Measurements from ENCODE around the gene WNT1. TPM values are rescaled to one million over a fixed set of nuclear protein-coding genes. Genes with fewer than 3 reads are reported as not detected.

The WNT1 gene
- not detected in 2 replicates for total RNA-seq
- not detected in 2 replicates for polyA plus RNA-seq
- polyA plus RNA-seq (2012): not detected in 2 replicates
- polyA minus RNA-seq (ENCODE audit: low replicate concordance): not detected in 2 replicates

- DNase-seq (ENCODE audit: low read depth in 2 of 2): no peak
- peaks cover 70% of the 10 kb centered on the region for H3K27me3 ChIP-seq (ENCODE audit: control insufficient read depth, insufficient read depth, low read length)
- no peaks in the 10 kb centered on the region for H3K79me2 ChIP-seq (ENCODE audit: control insufficient read depth, insufficient read depth, low read length)
- H4K20me1 ChIP-seq (ENCODE audit: control insufficient read depth, extremely low read depth, insufficient read depth, low read length): no peaks in the 10 kb centered on the region
- H3K27ac ChIP-seq (ENCODE audit: insufficient read depth, low read length): no peak within 1 kb of the TSS
- H2AFZ ChIP-seq (ENCODE audit: low read length): no peak within 1 kb of the TSS
- no peaks in the 10 kb centered on the region for H3K36me3 ChIP-seq (ENCODE audit: control insufficient read depth, insufficient read depth, low read length)
- no peaks in the 10 kb centered on the region for H3K9me3 ChIP-seq (ENCODE audit: control insufficient read depth, insufficient read depth, low read depth, low read length)
- H3K9ac ChIP-seq (ENCODE audit: insufficient read depth, low read length): no peak within 1 kb of the TSS
- peaks cover 2% of the 10 kb centered on the region for H3K4me1 ChIP-seq (ENCODE audit: control insufficient read depth, extremely low read depth, insufficient read depth, low read length)
- TF ChIP-seq EZH2 (IDR thresholded peaks at IDR 0.05; ENCODE audit: low read length, missing control alignments) (peak; percentile 100), CTCF (conservative IDR thresholded peaks at IDR 0.05 in 1 of 2, IDR thresholded peaks at IDR 0.05 in 1 of 2; ENCODE audit: low read depth in 1 of 2, low read length in 2 of 2) (no peak)
- peak within 1 kb of the TSS in 1 of 4 experiments; percentile 4 for H3K4me3 ChIP-seq (replicated peaks in 1 of 4; ENCODE audit: control extremely low read depth in 1 of 4, insufficient read depth in 1 of 4, low read depth in 3 of 4, low read length in 4 of 4)
- no peak within 1 kb of the TSS for H3K4me2 ChIP-seq (ENCODE audit: extremely low read depth, insufficient read depth, low read length)
Measured at GRCh38 chr12:48978291-48978740, at the start of gene WNT1. TSS of gene WNT1 (plus strand) at chr12:48978322. CDS start at chr12:48978651, 329 bp downstream.

- Histone ChIP-seq H3K27ac (ENCODE audit: insufficient read depth, low read length) (no peak overlapping the region), H3K4me3 (replicated peaks in 1 of 4; ENCODE audit: control extremely low read depth in 1 of 4, insufficient read depth in 1 of 4, low read depth in 3 of 4, low read length in 4 of 4) (no peak overlapping the region), H4K20me1 (ENCODE audit: control insufficient read depth, extremely low read depth, insufficient read depth, low read length) (no peaks in the 10 kb centered on the region), H2AFZ (ENCODE audit: low read length) (no peak overlapping the region), H3K9ac (ENCODE audit: insufficient read depth, low read length) (no peak overlapping the region), H3K27me3 (ENCODE audit: control insufficient read depth, insufficient read depth, low read length) (no peaks in the 10 kb centered on the region), H3K9me3 (ENCODE audit: control insufficient read depth, insufficient read depth, low read depth, low read length) (no peaks in the 10 kb centered on the region), H3K4me2 (ENCODE audit: extremely low read depth, insufficient read depth, low read length) (no peak overlapping the region), H3K36me3 (ENCODE audit: control insufficient read depth, insufficient read depth, low read length) (peaks cover 5% of the 10 kb centered on the region), H3K79me2 (ENCODE audit: control insufficient read depth, insufficient read depth, low read length) (no peaks in the 10 kb centered on the region), H3K4me1 (ENCODE audit: control insufficient read depth, extremely low read depth, insufficient read depth, low read length) (peaks cover 7% of the 10 kb centered on the region)
- DNase-seq (ENCODE audit: low read depth in 2 of 2): no peak
- no peak for TF ChIP-seq EZH2 (IDR thresholded peaks at IDR 0.05; ENCODE audit: low read length, missing control alignments)
- no peak for TF ChIP-seq CTCF (conservative IDR thresholded peaks at IDR 0.05 in 1 of 2, IDR thresholded peaks at IDR 0.05 in 1 of 2; ENCODE audit: low read depth in 1 of 2, low read length in 2 of 2)
Measured at GRCh38 chr12:48929551-48929950, 48.6 kb upstream of the WNT1 start.

GRCh38 chr12:48930475-48930874 lies 47.6 kb upstream of the WNT1 start:
- Histone ChIP-seq H3K4me3 (replicated peaks in 1 of 4; ENCODE audit: control extremely low read depth in 1 of 4, insufficient read depth in 1 of 4, low read depth in 3 of 4, low read length in 4 of 4) (no peak overlapping the region), H3K36me3 (ENCODE audit: control insufficient read depth, insufficient read depth, low read length) (peaks cover 5% of the 10 kb centered on the region), H3K4me2 (ENCODE audit: extremely low read depth, insufficient read depth, low read length) (no peak overlapping the region), H3K9me3 (ENCODE audit: control insufficient read depth, insufficient read depth, low read depth, low read length) (no peaks in the 10 kb centered on the region), H3K4me1 (ENCODE audit: control insufficient read depth, extremely low read depth, insufficient read depth, low read length) (peaks cover 4% of the 10 kb centered on the region), H3K27ac (ENCODE audit: insufficient read depth, low read length) (no peak overlapping the region), H4K20me1 (ENCODE audit: control insufficient read depth, extremely low read depth, insufficient read depth, low read length) (no peaks in the 10 kb centered on the region), H3K9ac (ENCODE audit: insufficient read depth, low read length) (no peak overlapping the region), H3K27me3 (ENCODE audit: control insufficient read depth, insufficient read depth, low read length) (no peaks in the 10 kb centered on the region), H2AFZ (ENCODE audit: low read length) (no peak overlapping the region), H3K79me2 (ENCODE audit: control insufficient read depth, insufficient read depth, low read length) (no peaks in the 10 kb centered on the region)
- no peak for DNase-seq (ENCODE audit: low read depth in 2 of 2)
- TF ChIP-seq EZH2 (IDR thresholded peaks at IDR 0.05; ENCODE audit: low read length, missing control alignments) (no peak), CTCF (conservative IDR thresholded peaks at IDR 0.05 in 1 of 2, IDR thresholded peaks at IDR 0.05 in 1 of 2; ENCODE audit: low read depth in 1 of 2, low read length in 2 of 2) (no peak)

All from fibroblast of lung (primary cell).